Measurements from ENCODE around the gene SMIM30.

SMIM30 gene

GRCh38 chr7:113122744-113123143, 4.4 kb upstream of the SMIM30 start:
- TF ChIP-seq, protein P1, sequence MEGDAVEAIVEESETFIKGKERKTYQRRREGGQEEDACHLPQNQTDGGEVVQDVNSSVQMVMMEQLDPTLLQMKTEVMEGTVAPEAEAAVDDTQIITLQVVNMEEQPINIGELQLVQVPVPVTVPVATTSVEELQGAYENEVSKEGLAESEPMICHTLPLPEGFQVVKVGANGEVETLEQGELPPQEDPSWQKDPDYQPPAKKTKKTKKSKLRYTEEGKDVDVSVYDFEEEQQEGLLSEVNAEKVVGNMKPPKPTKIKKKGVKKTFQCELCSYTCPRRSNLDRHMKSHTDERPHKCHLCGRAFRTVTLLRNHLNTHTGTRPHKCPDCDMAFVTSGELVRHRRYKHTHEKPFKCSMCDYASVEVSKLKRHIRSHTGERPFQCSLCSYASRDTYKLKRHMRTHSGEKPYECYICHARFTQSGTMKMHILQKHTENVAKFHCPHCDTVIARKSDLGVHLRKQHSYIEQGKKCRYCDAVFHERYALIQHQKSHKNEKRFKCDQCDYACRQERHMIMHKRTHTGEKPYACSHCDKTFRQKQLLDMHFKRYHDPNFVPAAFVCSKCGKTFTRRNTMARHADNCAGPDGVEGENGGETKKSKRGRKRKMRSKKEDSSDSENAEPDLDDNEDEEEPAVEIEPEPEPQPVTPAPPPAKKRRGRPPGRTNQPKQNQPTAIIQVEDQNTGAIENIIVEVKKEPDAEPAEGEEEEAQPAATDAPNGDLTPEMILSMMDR (IDR thresholded peaks at IDR 0.05) = no peak

DNA sequence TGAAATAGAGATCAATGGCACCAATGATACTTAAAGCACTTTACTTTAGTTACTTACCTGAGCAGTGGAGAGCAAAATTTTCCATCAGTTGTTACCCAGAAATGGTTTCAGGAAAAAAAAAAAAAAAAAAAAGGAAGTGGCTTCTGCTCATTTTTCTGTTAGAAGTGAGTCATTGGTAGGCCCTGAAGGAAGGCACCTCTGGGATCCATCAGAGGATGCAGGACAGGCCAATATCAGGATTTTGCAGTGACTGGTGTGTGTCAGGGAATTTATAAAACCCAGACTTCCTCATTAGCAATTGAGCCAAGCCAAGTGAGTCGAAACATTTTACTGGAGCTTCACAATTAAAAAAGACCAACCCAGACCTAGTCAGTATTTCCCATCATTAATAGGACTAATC, 2.3 kb upstream of the SMIM30 start:
- TF ChIP-seq, protein P1 (IDR thresholded peaks at IDR 0.05) = no peak

DNA sequence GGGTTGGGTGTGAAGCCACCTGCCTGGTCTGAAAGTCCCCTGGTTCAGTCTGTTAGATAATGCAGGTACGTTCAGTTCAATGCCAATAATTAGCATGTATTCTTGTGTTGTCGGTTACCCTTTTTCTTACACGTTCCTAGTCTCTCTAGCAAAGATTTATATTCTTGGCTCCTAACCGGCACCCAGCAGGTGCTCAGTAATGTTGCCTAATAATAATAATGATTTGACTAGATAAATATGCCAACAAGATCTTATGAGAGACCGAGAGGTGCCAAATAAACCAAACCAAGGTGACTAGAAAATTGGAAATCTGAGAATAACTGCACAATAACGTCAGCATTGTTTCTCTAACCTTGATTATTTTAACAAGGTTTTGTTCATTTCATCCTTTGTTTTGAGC, 1.1 kb upstream of the SMIM30 start:
- TF ChIP-seq, protein P1 (IDR thresholded peaks at IDR 0.05) = no peak

- TF ChIP-seq, protein P1 (IDR thresholded peaks at IDR 0.05) = no peak
These were observed 4.4 kb downstream of the SMIM30 start for GRCh38 chr7:113113912-113114311.

DNA sequence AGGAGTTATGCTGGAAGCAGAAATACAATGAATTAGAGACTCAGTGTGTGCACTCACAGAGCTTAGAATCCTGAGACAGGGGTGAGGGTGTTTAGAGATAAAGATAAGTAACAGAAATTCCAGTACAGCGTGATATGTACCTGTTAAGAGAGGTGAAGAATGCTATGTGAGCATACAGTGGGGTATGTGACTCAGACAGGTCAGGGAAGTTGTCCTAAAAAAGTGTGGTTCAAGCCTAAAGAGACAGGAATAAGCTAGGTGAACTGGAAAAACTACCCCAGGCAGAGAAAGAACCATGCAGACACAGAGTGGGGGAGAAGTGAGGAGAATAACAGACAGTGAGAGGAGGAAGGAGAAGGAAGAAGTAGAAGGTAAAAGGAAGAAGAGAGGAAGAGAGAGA, 8.6 kb downstream of the SMIM30 start:
- TF ChIP-seq, protein P1 (IDR thresholded peaks at IDR 0.05) = no peak

GRCh38 chr7:113100121-113100603, 18.2 kb downstream of the SMIM30 start:
- TF ChIP-seq, protein P1 (IDR thresholded peaks at IDR 0.05) = no peak

DNA sequence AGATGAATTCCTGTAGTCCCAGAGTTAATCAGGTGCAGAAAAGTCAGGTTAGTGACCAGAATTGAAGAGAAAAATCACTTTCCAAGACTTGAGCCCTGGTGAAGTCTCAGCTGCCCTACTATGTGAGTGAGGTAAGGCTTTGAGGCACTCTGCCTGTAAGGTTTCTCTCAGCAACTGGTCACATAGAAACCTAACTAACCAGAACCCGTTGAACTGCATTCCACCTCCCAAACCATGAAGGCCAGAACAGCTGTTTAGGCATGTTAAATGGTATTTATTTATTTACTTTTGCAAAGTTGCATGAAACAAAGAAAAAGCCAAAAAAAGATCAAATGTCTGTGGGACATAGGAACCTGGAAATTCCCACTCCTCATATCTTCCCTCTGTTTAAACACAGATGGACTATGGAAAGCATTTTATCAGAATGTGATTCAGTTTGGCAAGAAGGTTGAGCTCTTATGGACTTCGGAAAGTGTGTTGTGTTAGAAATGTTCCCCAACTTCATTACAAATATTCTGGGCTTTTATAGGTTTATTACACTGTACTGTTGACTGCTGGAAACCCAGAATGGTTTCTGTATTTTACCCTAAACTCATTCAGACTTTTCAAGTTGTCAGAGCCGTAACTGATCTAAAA, 19.0 kb downstream of the SMIM30 start:
- TF ChIP-seq, protein P1 (IDR thresholded peaks at IDR 0.05) = no peak
